NCI-H2081 (cell line): ENCODE data around the gene TWNK.

ENCODE experiments used
- DNase-seq, 2 experiments: peaks; one replicate each; lab custom pipeline; 2025; lab: John Stamatoyannopoulos, UW

Gene TWNK

DNA sequence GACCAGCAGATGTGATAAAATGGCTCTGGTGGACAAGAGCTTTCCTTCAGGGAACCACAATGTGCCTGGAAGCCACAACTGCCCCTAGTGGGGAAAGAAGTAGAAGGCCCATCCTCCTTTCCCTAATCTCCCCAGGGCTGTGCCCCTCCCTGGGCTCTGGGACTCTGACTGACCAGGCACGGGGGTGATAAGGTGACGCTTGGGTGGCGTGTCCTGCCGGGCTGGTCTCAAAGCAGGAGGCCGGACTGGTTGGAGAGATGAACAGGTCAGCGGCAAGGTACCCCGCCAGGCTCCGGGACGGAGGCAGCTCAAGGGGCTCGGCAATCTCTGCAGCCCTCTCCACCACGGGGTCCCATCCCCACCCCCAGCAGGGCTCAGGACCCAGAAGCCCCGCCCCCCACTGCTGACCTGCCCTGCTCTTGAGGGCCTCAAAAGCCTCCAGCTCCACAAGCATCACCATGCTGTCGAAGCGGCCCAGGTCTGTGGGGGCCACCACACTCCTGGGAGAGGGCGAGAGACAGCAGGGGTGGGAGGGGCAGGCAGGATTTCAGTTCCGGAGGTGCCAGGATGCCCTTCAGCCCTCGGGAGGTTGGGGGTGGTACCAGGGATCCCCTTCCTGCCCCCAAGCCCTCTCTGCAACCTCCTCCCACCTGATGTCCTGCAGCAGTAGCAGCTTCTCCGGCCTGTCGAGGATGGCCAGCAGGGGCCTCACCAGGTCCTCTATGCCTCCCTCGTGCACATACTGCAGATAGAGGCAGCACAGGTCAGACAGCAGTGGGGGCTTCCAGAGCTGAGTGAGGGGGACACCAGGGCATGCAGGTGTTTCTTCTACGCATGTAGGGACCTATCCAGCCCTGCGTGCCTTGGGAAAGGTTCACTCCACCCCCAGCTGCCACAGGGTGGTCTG, 24.4 kb downstream of the TWNK start:
- DNase-seq: no peak

DNA sequence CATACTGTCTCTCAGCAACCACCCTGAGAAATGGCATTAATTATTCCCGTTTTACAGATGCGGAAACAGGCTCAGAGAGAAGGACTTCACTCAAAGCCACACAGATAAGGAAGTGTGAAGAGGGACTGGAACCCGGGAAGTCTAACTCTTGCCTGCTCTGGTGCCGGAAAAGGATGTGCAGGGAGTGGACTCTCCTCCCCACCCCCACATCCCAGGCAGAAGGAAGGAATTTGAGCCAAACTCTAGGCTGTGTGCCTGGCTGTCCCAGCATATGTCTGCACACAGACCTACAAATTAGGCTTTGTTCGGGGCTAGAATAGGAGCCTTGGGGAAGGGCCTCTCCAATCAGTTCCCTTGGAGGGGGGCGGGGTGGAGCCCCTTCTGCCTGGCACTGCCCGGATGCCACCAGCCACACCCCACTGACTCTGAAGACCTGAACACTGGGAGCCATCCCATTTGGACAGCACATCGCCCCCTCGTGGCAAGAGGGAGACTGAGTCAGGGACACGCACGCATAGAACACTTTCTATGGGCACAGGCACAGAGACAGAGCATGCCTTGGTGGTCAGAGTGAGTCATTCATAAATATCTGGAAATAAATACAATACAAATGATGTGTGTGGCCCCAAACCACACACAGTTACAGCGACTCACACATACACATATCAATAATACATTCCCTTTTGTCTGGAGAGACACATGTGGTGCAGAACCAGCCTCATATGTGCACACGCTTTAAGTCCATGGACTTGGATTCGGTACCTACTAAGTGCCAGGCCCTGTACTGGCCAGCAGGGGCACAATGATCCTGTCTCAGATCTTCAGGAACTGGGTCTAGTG, 25.4 kb downstream of the TWNK start:
- DNase-seq: peak; percentile 65

DNA sequence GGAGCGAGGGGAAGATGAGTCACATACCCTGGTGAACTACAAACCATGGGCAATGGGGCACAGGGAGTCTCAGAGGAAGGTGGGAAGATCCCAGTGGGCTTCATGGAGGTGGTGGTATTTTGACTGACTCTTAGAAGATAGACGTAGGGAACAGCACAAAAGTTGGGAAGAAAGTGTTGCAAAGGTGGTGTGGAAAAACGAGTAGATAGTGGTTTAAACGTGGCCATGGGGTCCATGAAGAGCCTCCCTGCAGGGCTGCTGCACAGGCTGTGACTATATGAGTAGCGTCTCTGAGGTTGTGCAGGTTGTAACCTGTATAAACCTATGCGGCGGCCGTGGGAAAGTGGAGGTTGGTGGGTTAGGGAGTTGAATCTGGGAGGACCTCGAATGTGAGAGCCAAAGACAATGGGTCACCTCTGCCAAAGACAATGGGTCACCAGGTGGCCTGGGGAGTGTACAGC, 26.1 kb downstream of the TWNK start:
- DNase-seq: no peak

- DNase-seq: peak; percentile 28 to 37
These were observed 27.0 kb downstream of the TWNK start for GRCh38 chr10:101014230-101014884.

DNA sequence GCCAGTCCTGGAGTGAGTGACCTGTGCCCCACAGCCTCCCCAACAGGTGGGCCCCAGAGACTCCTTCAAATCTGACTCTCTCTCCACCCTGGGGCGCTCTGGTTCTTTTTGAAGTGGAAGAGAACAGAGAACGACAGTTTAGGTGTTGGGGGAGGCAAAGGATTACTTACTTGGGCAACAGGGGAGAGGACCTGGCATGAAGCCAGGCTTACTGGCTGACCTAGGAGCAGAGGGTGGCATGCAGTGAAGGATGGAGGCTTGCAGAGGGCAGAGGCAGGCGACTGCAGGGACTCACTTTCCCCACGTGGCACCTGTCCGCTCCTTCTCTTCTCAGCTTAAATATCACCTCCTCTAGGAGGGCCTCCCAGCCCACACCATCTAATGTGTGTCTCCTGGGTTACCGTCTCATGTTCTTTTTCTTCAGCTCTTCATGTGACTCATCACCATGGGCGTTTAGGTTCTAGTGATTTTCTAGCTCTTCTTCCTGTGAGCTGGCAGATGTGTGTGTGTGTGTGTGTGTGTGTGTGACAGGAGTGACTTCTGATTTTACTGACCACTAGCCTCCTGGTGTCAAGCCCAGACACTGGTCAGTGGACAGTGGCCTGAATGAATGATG, 27.7 kb downstream of the TWNK start:
- DNase-seq: no peak

- DNase-seq: no peak
These were observed 28.2 kb downstream of the TWNK start for GRCh38 chr10:101015582-101015973.

GRCh38 chr10:101016814-101017213, 29.5 kb downstream of the TWNK start:
- no peak for DNase-seq

DNA sequence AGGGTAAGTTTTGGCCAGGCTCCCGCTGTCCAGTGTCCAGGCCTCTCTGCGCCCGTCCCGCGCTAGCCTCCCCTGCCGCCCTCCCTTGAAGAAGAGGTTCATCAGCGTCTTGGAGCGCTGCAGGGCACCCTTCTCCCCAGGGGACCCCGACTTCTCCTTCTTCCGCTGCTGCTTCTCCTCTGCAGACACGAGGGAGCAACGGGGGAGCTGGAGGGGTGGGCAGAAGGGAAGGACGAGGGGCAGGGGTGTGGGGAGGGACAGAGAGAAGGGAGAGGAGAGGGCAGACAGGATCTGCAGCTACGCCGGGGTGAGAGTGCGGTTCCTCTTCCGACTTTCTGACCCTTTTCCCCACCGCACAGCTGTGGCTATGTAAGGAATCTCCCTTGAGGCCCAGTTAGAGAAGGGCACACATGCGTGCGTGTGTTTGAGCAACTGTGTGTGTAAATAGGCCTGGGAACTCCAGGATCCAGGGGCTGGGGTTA, 30.8 kb downstream of the TWNK start:
- no peak for DNase-seq

- DNase-seq: peak; percentile 69 to 71
These were observed 31.5 kb downstream of the TWNK start for GRCh38 chr10:101018600-101019439.

DNA sequence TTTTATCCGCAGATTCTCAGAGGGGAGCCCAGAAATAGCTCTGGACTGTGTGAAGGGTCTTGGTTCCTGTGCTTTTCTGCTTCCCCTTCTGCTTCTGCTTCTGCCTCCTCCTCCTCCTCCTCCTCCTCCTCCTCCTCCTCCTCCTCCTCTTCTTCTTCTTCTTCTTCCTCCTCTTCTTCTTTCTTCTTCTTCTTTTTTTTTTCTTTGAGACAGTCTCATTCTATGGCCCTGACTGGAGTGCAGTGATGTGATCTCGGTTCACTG, 32.0 kb downstream of the TWNK start:
- no peak for DNase-seq

DNA sequence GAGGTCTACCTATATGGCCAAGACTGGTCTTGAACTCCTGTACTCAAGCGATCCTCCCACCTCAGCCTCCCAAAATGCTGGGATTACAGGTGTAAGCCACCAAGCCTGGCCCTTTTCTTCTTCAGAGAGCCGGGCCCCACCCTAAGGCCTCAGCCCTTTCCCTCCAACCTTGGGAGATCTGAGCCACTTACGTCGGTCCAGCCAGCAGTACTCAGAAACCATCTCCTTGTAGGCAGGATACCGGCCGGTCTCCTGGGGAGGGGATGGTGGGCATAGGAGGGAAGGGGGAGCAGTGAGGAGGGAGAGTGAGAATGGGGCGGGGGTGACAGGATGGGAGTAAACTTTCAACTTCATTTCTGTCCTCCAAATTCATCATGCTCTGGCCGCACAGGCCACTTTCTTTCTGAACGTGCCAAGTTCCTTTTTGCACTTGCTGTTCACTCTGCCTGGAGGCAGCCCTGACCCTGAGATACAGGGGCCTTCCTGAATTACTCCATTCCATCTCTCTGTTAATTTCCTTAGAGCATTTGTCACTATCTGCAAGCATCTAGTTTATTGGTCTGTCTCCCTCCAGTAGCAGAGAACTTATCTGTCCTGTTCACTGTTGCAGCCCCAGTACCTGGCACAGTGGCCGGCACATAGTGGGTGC, 33.2 kb downstream of the TWNK start:
- no peak for DNase-seq

DNA sequence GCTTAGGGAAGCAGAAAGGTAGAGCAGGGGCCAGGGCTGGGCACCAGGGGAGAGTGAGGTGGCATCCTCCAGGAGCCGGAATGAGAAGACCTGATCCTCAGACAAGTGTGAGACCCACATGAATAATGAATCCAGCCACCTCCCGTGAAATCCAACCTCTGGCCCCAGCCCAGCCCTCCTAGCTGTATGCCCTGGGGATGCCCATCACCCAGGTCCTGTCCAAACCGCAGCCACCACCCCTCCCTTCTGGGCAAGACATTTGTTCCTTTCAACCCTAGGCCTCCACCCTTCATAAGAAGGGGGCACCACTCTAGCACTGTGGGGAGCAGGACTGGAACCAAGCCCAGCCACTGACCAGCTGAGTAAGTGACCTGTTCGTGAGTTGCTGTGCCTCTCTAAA, 33.9 kb downstream of the TWNK start:
- no peak for DNase-seq

GRCh38 chr10:101021692-101022251, 34.4 kb downstream of the TWNK start:
- DNase-seq: no peak

DNA sequence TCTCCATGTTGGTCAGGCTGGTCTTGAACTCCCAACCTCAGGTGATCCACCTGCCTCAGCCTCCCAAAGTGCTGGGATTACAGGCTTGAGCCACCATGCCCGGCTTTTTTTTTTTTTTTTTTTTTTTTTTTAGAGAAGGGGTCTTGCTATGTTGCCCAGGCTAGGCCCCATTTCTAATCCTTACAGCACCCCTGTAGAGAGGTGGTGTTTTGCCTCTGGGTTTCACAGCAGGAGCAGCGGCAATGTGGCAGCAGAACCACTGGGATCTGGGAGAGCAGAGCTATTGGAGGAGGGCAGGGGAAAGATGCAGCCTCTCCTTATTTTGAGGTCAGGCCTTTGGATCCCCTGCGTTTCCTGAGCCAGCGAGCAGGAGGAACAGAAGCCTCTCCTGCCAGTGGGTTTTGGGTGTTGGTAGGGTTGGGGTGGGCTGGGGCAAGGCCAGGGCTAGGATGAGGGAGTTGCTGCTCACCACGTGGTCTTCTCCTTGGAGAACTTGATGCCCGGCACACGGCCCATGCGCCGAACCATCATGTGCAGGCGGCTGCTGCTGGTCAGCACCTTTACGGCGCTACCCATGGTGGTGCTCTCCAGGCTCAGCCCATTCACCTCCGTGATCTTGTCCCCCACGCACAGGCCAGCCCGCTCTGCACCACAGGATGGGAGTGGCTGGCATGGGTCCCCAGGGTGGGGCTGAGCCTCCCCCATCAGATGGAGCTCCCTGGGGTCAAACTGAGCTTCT, 35.8 kb downstream of the TWNK start:
- DNase-seq: no peak

DNA sequence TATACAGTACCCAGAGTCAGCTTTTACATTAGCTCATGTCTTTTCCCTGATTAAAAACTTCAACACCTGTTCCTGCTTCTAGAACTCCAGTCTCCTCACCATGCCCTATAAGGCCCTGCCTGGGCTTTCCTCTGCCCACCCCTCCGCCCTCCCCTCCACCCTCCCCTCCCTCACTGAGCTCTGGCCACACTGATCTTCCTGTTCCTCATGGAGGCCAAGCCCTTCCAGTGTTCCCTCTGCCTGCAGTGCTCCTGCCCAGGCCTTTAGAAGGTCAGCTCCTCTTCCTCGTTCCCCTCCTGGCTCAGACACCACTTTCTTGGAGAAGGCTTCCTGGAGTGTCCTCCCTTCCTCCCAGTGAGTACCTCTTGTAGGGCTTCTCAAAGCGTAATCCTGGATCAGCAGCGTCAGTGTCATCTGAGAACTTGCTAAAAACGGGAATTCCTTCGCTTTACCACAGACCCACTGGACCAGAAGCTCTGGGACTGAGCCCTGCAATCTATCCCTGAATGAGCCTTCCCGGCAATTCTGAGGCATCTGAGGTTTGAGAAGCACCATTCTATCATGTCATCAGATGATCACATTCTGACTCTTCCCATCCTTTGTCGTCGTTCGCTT, 39.9 kb downstream of the TWNK start:
- no peak for DNase-seq

DNA sequence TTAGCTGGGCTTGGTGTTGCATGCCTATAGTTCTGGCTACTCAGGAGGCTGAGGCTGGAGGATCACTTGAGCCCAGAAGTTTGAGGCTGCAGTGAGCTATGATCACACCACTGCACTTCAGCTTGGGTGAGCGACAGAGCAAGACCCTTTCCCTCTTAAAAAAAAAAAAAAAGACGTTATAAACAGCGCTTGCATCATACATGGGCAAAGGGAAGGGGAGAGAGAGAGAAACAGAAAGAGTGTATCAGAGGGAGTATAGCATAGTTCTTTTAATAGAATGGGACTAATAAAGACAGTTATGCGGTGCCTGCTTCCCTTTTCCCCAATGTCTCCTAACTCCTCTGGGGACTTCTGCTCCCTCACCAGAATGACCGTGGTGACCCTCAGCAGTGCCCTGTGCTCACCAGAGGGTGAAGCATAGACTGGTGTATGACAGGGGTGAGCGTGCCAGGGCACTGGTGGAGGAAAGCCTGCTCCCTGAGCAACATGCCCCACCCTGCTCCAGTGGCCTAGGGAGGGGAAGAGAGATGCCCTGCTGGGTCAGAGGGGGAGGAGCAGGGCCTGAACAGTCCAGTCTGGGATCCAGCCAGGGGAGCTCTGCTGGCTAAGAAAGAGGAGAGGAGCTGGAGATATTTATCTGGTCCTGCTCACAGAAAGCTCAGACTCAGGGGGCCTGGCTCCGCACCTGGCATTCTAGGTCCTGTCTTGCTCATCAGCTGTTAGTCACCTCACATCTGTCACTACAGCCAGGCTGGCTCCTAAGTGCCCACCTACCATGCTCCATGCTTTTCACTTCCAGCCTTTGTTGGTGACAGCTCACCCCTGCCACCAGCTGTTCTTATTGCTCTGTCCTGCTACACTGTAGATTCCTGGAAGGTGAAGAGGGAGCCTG, 41.3 kb downstream of the TWNK start:
- DNase-seq: no peak

DNA sequence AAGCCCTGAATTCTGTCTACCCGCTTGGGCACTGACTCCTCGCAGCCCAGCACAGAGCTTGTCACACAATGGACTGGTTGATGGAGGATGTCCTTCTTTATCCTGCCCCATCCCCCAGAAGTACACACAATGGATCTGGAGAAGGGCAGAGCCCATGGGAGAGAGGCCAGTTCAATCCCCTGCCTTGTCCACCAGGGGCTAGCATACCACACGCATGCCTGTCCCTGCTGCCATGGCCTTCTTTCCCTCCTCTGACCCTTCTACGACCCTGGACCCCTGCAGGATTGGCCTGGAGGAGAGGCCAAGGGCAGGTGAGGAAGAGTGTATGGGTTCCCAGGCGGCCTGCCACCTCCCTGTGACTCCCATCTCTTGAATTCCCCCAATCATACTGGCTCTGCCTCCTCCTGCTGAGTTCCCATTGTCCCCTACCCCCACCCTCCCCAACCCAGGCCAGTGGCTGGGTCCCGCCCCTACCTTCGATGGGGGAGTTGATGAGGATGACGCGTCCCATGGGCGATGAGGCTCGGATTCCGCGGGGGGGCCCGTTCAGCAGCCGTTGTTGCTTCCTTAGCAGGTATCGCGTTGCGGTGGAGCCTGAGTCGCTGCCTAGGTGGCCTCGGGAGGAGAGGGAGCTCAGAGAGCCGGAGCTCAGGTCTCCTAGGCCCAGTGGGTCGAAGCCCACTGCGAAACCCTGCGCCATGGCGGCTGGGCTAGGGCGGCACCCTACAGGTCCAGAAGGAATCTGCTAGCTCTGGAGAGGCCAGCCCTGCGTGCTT, 42.4 kb downstream of the TWNK start:
- DNase-seq: no peak
